DMS153 (cell line): ENCODE results near the gene SLC36A1.
"Not testable (repeated sequence)": the region's sequence is repeated elsewhere in the genome, so short reads cannot be mapped to it uniquely, and the experiment has no call there.

ENCODE experiments used
- DNase-seq: peaks from one replicate; lab custom pipeline; 2025; lab: John Stamatoyannopoulos, UW

The SLC36A1 gene

DNA sequence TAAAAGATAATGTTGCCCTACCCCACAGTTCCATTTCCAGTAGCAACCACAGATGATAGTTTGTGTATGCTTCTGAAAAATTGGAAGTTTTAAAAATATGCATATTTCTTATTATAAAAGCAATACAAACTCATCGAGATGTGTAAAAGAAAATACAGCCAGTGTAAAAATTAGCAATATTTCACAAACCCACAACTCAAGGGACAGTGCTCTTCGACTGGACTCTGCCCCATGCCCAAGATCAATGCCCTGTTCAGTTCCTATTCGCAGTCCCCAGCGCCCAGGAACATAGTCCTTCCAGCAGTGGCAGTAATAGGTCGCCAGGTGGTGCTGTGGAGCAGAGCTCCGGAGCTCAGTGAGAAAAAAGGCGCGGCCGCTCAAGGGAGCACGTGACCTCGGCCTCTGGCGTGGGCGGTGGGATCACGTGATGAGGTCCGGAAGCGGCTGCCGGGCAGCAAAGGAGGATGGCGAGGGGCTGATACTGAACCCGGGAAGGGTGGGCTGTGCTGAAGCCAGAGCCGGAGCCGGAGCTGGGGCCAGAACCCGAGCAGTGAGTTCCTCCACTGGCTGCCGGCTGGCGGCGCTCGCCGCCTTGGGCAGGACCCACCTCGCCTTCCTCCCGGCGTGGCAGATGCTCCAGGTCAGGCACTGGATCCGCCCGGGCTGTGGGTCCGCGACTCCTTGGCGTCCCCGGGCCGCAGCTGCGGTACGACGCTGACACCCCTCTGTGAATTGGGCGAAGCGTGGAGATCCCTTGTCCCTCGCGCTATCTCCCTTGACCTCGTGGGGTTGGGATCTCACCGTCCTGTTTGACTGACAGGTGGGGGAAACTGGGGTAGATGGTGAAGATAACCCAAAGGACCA, at the start of gene SLC36A1:
SLC36A1 (plus strand) TSS at position 430 of the 864 bp plus-strand sequence. CDS start 11,190 bp downstream, outside the sequence.
- peak; percentile 29 for DNase-seq

DNA sequence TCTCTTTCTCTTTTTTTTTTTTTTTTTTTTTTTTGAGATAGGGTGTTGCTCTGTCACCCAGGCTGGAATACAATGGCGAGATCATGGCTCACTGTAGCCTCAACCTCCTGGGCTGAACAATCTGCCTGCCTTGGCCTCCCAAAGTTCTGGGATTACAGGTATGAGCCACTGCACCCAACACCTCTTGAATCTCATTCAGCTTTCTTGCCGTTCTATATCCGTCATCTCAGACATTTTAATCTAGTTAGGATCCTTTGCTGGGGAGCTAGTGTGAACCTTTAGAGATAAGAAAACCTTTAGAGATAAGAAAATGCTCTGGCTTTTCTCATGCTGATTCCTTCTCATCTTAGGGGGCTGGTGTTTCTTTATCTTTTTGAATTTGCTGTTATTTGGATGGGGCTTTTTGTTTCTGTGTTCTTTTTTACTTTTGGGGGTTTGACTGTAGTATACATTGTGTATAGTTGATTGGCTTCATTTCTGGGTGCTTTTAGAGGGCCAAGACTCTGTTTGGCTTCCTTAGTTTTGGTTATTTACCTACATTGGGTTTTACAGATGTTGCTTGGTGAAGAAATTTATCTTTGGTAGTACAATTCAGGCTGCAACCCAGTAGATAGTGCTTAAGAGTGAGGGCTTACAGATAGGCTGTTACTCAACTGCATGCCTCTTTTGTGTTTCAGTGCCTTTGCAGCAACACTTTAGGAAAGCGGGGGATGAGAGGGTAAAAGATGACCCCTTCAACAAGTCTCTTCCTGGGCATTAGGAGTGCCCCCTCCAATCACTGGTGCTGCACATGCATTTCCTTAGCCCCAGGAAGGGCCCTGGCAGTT, 41.9 kb upstream of the SLC36A1 start:
- no peak for DNase-seq

DNA sequence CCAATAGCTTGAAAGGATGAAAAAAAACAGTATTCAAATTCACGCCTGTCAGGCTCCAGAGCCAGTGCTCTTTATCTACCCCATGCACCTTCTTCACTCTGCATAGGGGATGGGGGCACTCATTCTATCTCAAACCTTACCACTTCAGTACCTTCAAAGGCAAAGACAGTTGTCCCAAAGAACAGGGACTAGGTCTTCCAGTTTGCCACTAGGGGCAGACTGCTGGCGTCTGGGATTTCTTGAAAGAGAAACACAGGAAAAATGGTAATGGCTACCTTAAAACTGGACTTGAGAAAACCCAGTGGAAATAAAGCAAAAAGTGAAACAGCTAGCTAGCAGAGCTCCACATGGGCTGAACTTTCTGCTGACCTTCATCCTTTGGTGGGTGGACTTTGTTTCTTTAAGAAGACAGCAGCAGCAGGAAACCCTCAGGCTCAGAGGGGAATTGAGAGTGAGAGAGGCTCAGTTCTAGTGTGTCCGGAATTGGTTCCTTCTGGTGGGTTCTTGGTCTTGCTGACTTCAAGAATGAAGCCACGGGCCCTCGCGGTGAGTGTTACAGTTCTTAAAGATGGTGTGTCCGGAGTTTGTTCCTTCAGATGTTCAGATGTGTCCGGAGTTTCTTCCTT, 41.0 kb upstream of the SLC36A1 start:
- no peak for DNase-seq

DNA sequence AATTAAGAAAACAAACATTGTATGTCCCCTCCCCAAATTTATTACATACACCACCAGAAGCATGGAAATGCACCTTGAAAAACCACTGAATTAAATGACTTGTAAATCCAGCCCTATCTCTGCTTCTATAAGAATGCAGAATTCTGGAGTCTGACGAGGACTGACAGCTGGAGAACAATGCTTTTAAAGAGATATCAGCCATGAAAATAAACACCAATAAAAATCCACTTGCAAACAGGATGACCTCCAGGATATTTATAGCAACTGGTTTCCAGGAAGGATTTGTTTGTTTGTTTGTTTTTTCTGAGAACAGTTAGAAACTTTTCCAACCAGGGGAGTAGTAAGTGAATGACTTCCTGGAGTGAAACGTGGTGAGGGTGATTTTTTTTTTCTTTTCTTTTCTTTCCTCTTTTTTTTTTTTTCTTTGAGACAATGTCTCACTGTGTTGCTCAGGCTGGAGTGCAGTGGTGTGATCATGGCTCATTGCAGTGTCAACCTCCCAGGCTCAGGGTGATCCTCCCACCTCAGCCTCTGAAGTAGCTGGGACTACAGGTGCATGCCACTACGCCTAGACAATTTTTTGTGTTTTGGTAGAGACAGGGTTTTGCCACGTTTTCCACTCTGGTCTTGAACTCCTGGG, 38.7 kb upstream of the SLC36A1 start:
- no peak for DNase-seq

DNA sequence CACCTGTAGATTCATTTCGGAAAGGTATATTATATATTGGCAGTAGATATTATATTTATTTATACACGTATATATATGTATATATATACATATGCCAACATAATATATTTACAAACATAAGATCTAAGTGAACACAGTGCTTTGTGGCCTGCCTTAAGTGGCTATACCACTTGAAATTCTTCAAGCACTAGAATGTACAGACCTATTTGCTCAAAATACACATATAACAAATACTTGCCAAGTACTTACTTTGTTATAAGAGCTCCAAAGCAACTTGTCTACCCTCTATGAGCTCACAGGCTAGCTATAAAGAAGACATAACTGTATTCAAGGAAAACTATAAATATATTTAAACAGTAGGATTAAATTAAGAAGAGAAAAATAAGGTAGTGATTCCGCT, 33.6 kb upstream of the SLC36A1 start:
- DNase-seq, result no peak

DNA sequence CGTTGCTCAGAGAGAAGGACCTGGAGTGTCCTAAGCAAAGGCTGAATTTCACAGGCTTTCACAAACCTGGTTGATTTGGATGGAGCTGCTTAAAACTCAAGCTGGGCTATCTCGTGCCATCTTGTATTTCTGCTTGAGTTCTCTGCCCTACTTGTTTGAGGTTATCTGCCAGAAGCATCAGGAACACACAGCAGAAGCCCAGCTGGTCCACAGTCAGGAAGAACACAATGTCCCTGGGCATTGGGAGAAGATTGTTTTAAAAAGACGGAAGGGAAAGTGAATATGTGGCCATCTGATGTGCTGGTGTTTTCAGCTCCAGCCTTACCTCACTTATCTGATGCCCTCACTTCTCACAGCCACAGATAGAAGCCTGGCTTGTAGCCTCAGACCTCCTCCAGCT, 32.9 kb upstream of the SLC36A1 start:
- DNase-seq, result no peak

DNA sequence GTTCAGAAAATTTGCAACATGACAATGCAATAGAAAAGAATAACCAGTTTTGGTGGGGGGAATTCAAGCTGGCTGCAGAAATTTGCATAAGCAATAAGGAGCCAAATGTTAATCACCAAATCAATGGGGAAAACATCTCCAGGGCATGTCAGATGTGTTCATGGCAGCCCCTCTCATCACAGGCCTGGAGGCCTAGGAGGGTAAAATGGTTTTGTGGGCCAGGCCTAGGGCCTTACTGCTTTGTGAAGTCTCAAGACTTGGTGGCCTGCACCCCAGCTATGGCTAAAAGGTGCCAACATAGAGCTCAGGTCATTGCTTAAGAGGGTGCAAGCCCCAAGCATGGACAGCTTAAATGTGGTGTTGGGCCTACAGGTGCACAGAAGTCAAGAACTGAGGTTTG, 29.7 kb upstream of the SLC36A1 start:
- no peak for DNase-seq

DNA sequence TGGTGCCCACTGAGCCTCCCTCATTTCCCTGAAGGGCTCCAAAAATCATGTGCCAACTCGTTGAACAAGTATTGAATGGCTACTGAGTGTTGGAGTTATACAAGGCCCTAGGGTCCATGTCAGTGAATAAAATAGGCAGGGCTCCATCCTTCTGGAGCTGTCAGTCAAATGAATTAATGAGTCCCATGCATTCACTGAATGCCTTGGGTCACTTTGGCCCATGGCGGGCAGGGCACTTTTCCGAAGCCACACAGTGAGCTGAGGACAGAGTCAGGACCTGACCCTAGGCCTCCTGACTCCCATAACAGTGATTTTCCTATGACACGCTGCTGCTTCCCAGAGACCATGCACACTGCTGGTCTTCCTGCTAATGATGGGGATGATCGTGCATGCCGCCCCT, 27.3 kb upstream of the SLC36A1 start:
- no peak for DNase-seq

DNA sequence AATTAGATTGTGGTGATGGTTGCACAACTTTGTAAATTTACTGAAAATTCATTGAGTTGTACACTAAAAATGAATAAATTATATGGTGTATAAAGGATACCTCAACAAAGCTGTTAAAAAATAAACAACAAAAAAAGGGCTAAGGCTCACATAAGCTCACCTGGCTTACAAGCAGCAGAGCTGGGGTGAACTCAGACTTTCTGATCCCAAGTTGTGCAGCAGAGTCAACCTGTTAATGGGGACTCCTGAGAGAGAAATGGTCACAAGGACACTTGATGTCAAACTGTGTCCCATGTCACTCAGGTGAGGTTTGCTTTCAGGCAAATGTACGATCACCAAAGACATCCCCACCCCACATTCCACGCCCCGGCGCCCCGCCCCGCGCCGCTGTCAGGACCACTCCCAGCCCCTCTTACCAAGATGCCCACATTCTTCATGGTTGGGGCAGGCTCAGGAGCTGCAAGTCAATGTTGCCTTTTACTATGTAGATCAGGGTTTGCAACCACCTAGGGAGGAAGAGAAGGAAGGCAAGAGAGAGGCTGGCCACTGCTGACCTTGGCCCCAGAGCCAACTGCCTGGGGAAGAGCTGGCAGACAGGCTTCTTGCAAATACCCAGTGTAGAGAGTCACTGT, 22.4 kb upstream of the SLC36A1 start:
- no peak for DNase-seq

DNA sequence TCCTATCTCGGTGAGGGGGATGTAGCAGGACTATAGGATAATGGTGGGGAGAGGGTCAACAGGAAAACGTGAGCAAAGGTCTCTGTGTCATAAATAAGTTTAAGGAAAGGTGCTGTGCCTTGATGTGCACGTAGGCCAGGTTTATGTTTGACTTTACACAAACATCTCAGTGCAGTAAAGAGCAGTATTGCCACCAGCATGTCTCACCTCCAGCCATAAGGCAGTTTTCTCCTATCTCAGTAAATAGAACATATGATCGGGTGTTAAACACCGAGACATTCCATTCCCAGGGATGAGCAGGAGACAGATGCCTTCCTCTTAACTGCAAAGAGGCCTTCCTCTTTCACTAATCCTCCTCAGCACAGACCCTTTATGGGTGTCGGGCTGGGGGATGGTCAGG, 21.1 kb upstream of the SLC36A1 start:
- not testable (repeated sequence) for DNase-seq

DNA sequence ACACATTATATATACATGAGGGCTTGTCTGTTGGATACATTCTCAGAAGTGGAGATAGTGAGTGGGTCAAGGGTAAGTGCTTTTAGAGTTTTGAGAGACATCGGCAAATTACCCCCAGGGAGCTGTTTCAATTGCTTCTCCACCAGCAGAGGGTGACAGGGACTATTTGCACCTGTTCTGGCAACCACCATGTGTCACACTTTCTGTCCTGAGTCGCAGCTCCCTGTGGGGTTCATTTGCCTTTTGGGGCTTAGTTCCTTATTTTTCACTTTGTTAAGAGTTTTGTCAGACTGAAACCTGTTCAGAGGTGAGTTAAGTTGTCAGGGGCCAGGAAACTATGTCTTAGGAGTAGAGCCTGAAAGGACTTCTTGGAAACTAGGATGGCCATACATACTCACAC, 20.1 kb upstream of the SLC36A1 start:
- no peak for DNase-seq

DNA sequence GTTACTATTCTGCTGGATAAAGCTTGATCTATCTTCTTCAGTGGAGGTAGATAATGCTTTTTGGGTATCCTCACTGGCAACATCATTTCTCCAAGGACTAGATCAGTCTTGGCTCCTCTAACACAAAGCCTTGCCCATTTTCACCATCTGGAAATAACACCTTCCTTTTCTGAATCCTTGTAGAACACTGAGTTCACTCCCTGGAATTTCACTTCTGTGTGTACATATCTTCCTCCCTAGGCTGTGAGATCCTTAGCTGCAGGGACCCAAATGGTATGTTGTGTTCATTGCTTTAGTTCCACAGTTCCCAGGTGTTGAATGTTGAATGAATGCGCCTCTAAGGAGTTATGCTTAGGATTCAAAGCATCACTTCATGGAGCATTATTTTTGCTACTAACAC, 16.7 kb upstream of the SLC36A1 start:
- no peak for DNase-seq

DNA sequence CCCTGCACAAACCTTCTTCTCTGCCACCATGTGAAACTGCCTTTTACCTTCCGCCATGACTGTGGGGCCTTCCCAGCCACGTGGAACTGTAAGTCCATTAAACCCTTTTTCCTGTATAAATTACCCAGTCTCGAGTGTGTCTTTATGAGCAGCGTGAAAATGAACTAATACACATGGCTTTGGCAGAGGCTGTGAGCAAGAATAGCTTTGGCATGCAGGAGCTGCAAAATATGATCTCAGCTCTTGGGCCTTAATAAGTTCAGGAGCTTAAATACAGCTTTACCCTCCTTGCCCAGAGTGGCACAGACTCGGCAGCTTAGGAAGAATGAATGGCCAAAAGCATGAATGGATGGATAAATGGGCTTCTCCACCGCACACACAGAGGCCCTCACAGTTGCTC, 15.7 kb upstream of the SLC36A1 start:
- no peak for DNase-seq

DNA sequence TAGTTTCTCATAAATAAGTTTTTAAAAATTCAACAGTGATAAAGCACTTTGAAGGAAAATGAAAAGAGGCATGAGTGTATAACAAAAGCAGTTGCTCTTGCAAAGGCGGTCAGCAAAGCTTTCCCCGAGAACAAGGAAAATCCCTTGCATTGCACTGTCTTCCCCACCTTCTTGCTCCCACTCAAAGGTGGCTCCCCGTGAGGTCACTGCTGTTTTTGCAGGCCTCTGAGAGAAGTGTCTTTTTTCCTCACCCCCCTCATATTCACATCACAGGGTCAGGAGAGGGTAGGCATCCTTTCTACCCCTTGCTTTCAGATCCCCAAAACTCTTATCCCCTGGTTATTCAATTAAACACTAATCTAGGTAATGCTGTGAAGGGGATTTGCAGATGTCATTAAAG, 15.2 kb upstream of the SLC36A1 start:
- DNase-seq, result no peak

DNA sequence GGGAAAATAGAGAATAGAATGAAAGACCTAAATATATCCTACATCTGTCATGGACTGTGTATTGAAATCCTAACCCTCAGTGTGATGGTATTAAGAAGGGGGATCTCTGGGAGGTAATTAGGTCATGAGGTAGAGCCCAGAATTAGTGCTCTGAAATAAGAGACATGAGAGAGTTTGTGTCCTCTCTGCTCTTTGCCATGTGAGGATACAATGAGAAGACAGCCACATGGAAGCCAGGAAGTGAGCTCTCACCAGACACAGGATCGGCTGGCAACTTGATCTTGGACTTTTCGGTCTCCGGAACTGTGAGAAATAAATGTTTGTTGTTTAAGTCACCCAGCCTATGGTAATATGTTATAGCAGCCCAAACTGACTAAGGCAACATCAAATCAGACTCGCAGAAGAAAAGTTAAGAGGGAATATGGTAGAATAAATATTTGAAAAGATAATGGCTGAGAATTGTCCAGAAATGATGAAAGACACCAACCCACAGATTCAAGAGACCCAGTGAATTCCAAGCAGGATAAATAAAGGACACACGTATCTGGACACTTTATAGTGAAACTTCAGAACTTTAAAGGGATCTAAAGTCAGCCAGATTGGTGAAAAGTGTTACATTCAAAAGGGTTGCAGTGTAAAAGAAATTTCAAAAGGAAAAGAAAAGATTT, 12.7 kb upstream of the SLC36A1 start:
- no peak for DNase-seq

DNA sequence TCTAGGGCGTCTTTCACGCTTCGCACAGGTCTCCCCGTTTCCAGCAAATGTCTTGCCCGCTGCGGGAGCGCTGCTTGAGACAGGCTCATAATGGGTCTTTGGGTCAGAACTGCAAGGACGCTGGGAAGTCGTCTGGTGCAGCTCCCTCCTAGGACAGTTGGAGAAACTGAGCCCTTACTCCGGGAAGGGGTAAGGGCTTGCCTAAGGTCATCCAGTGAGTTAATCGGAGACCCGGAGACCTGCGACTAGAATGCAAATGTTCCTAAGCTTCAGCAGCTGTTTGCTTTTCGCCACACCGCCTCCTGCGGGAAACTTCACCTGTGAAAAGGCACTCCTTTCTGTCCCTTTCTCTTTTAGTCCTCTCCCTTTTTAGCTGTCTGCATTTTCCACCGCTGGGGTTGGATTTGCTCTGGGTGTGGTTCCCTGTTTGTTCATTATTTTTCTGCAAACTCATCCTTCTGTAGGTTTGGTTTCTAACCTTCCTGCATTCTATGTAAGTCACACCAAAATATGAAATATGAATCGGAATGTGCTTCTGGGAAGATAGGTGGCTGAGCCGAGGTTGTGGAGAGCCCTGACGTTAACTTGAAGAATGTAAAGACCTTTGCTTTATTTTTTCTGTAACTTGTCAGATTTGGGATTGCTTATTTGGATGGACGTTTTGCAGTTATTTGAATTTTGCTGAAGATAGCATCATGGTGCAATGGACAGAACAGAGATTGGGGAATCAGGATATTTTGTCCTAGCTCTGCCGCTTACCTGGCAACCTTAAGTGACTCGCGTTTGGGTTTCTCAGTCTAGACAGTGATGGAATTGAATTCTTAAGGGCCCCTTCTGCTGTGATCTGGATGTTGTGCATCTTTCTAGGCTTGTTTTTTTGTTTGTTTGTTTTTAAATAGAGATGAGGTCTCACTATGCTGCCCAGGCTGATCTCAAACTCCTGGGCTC, 909 bp downstream of the SLC36A1 start:
- no peak for DNase-seq

DNA sequence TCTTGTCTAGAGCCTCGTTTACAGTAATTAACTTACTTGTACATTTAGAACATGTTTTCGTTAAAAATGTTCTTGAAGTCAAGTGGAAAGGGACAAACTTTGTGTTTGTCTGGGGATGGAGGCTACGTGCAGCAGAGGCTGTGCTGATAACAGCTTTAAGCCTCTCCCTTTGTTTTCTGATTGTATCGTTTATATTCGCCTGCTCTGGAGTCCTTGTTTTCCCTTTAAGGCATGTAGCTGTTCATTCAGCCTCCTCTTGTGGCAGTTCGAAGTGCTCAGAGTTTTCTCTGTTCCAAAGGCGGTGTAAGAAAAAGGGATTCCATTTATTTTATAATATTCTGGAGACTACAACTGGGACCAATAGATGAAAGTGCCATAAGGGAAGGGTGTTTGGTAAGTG, 1.9 kb downstream of the SLC36A1 start:
- no peak for DNase-seq

DNA sequence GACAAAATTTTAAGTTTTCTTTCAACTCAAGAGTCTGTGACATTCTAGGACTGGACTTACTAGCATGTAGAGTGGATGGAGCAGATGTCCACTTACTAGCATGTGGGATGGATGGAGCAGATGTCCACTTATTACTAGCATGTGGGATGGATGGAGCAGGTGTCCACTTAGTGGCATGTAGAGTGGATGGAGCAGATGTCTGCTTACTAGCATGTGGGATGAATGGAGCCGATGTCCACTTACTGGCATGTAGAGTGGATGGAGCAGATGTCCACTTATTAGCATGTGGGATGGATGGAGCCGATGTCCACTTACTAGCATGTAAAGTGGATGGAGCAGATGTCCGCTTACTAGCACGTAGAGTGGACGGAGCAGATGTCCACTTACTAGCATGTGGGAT, 2.4 kb downstream of the SLC36A1 start:
- DNase-seq, result no peak

DNA sequence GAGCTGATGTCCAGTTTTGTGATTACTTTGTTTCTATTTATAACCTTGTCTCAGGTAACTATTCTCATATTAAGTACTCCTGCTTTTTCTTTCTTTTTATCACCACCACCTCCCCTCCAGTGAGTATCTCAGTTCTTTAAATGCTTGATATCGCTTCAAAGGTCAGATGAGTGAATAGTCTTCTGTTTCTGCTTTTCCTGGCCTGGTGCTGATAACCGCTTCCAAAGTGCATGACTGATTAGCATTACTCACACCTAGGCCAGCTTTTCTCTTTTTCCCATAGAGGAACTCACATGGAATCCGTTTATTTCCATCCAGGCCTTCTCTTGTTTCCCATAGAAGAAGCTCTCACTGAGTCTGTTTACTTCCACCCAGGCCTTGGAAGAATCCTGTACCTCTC, 3.2 kb downstream of the SLC36A1 start:
- no peak for DNase-seq
